ENCODE data around the gene MYG1.

Gene MYG1

GRCh38 chr12:53299454-53300180, at the start of gene MYG1:
TSS of gene MYG1 (plus strand) at chr12:53299695. CDS start at chr12:53299738, 43 bp downstream.
- ChIA-PET POLR2A (interaction anchor here (0.6 to 3.0 kb wide), 17 partner anchors 9 to 212 kb away, joined by 3 to 27 read pairs (median 4); partner anchors contain the start of genes AAAS, CSAD, ESPL1 and SP1), CTCF (interaction anchor here (0.6 to 2.7 kb wide), 4 partner anchors 22 to 209 kb away, joined by 3 to 31 read pairs (median 6); partner anchors contain the start of gene AAAS)
- peak within 1 kb of the TSS; percentile 98 for H3K4me3 ChIP-seq (ENCODE audit: low read depth, low read length)
- H3K27ac ChIP-seq (ENCODE audit: extremely low read depth, low read depth, low read length), result peak within 1 kb of the TSS; percentile 78; the same call in 1 of the 2 replicates
- H3K36me3 ChIP-seq (ENCODE audit: control insufficient read depth in 2 of 2, insufficient read depth in 1 of 2, low read length in 2 of 2), result peaks cover 36 to 57% of the 10 kb centered on the region in 2 experiments
- H3K4me1 ChIP-seq (ENCODE audit: control insufficient read depth, insufficient read depth, low read length), result peaks cover 4% of the 10 kb centered on the region
- no peaks in the 10 kb centered on the region for H3K9me3 ChIP-seq (ENCODE audit: control insufficient read depth, insufficient read depth, low read depth, low read length)
- TF ChIP-seq KLF10 (tag by site-specific recombination; IDR thresholded peaks at IDR 0.05), result peak; percentile 44; the same call in 1 of the 2 replicates
- TF ChIP-seq ZNF658 (tag by site-specific recombination; IDR thresholded peaks at IDR 0.05), result no peak
- no peak for TF ChIP-seq SETDB1 (IDR thresholded peaks at IDR 0.05; ENCODE audit: insufficient read length, low read length)
- no peak for TF ChIP-seq ZNF510 (tag by site-specific recombination; IDR thresholded peaks at IDR 0.05; ENCODE audit: insufficient replicate concordance)
- TF ChIP-seq ZNF274 (IDR thresholded peaks at IDR 0.05; ENCODE audit: low read length), result no peak
- TF ChIP-seq ZNF274 (tag by site-specific recombination; IDR thresholded peaks at IDR 0.05; ENCODE audit: borderline replicate concordance), result no peak
- TF ChIP-seq GLI4 (tag by site-specific recombination; IDR thresholded peaks at IDR 0.05), result peak; percentile 45; the same call in 1 of the 2 replicates
- TF ChIP-seq OSR2 (tag by site-specific recombination; IDR thresholded peaks at IDR 0.05), result peak; percentile 67
- TF ChIP-seq ZNF48 (tag by site-specific recombination; IDR thresholded peaks at IDR 0.05), result no peak
- TF ChIP-seq ZNF335 (tag by site-specific recombination; conservative IDR thresholded peaks at IDR 0.05), result peak; percentile 84
- TF ChIP-seq REST (tag by site-specific recombination; IDR thresholded peaks at IDR 0.05), result 0 out of 2 replicates have a peak, but pooled peaks have one; percentile 47
- peak; percentile 75; the same call in 1 of the 2 replicates for TF ChIP-seq ZNF561 (tag by site-specific recombination; IDR thresholded peaks at IDR 0.05; ENCODE audit: borderline replicate concordance)
- TF ChIP-seq ZBTB17 (tag by site-specific recombination; IDR thresholded peaks at IDR 0.05), result peak; percentile 93
- TF ChIP-seq ZNF19 (tag by site-specific recombination; IDR thresholded peaks at IDR 0.05; ENCODE audit: low read depth), result no peak
- TF ChIP-seq ZNF521 (tag by site-specific recombination; IDR thresholded peaks at IDR 0.05), result no peak
- TF ChIP-seq ZNF2 (tag by site-specific recombination; IDR thresholded peaks at IDR 0.05), result peak; percentile 89; the same call in 1 of the 2 replicates
- no peak for TF ChIP-seq ZNF596 (tag by site-specific recombination; IDR thresholded peaks at IDR 0.05)
- TF ChIP-seq ZNF138 (tag by site-specific recombination; IDR thresholded peaks at IDR 0.05; ENCODE audit: borderline replicate concordance), result no peak
- no peak for TF ChIP-seq TCF7L2 (IDR thresholded peaks at IDR 0.05; ENCODE audit: borderline replicate concordance, low read depth, low read length)
- TF ChIP-seq PRDM1 (tag by site-specific recombination; IDR thresholded peaks at IDR 0.05), result no peak
- TF ChIP-seq ZNF629 (tag by site-specific recombination; IDR thresholded peaks at IDR 0.05), result peak; percentile 76
- 0 out of 2 replicates have a peak, but pooled peaks have one; percentile 22 for TF ChIP-seq ZBTB10 (tag by site-specific recombination; IDR thresholded peaks at IDR 0.05)
- TF ChIP-seq, protein P1, sequence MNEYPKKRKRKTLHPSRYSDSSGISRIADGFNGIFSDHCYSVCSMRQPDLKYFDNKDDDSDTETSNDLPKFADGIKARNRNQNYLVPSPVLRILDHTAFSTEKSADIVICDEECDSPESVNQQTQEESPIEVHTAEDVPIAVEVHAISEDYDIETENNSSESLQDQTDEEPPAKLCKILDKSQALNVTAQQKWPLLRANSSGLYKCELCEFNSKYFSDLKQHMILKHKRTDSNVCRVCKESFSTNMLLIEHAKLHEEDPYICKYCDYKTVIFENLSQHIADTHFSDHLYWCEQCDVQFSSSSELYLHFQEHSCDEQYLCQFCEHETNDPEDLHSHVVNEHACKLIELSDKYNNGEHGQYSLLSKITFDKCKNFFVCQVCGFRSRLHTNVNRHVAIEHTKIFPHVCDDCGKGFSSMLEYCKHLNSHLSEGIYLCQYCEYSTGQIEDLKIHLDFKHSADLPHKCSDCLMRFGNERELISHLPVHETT (tag by site-specific recombination; IDR thresholded peaks at IDR 0.05), result peak; percentile 65; the same call in 1 of the 2 replicates
- TF ChIP-seq ZNF221 (tag by site-specific recombination; IDR thresholded peaks at IDR 0.05; ENCODE audit: borderline replicate concordance), result no peak
- no peak for TF ChIP-seq GLI2 (tag by site-specific recombination; IDR thresholded peaks at IDR 0.05; ENCODE audit: borderline replicate concordance, low read depth)
- no peak for TF ChIP-seq ZNF354C (tag by site-specific recombination; IDR thresholded peaks at IDR 0.05; ENCODE audit: borderline replicate concordance, low read depth)
- TF ChIP-seq ZFP69B (tag by site-specific recombination; IDR thresholded peaks at IDR 0.05), result peak; percentile 97
- TF ChIP-seq ZNF10 (tag by site-specific recombination; IDR thresholded peaks at IDR 0.05), result 0 out of 2 replicates have a peak, but pooled peaks have one; percentile 18
- TF ChIP-seq ZNF837 (tag by site-specific recombination; IDR thresholded peaks at IDR 0.05), result no peak
- no peak for TF ChIP-seq ZNF211 (tag by site-specific recombination; IDR thresholded peaks at IDR 0.05; ENCODE audit: low read depth)

All from HEK293 (cell line).